ENCODE results near the gene UGT1A9. TPM values are rescaled to one million over a fixed set of nuclear protein-coding genes. Genes with fewer than 3 reads are reported as not detected.

Gene UGT1A9
- total RNA-seq, 4 donors from 2014 or later: not detected

DNA sequence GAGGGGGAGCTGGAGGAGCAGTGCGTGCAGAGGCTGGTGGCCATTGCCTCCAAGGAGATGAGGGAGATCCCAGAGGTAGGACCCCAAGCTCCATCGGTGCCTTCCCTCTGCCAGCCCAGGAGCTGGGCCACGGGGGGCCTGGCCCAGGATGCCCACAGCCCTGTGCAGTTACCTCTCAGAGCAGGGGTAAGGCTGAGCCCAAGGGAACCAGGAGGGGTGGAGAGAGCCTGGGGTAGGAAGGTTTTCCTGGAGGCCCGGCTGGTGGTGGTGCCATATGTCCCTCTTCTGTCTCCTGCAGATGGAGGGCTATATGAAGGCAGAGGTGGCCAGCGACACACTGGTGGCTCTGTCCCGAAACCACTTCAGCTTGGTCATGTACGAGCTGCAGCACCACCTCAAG, 117.9 kb downstream of the UGT1A9 start:
- H3K4me1 ChIP-seq: no peaks in the 10 kb centered on the region
- H3K4me3 ChIP-seq: no peak overlapping the region
- H3K27ac ChIP-seq: no peak overlapping the region
- TF ChIP-seq, protein P1, sequence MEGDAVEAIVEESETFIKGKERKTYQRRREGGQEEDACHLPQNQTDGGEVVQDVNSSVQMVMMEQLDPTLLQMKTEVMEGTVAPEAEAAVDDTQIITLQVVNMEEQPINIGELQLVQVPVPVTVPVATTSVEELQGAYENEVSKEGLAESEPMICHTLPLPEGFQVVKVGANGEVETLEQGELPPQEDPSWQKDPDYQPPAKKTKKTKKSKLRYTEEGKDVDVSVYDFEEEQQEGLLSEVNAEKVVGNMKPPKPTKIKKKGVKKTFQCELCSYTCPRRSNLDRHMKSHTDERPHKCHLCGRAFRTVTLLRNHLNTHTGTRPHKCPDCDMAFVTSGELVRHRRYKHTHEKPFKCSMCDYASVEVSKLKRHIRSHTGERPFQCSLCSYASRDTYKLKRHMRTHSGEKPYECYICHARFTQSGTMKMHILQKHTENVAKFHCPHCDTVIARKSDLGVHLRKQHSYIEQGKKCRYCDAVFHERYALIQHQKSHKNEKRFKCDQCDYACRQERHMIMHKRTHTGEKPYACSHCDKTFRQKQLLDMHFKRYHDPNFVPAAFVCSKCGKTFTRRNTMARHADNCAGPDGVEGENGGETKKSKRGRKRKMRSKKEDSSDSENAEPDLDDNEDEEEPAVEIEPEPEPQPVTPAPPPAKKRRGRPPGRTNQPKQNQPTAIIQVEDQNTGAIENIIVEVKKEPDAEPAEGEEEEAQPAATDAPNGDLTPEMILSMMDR (IDR thresholded peaks at IDR 0.05): no peak
- no peak for TF ChIP-seq POLR2A (IDR thresholded peaks at IDR 0.05)
- no peak for TF ChIP-seq POLR2AphosphoS5 (IDR thresholded peaks at IDR 0.05)
- no peak for TF ChIP-seq EP300 (IDR thresholded peaks at IDR 0.05)
- H3K9me3 ChIP-seq: no peaks in the 10 kb centered on the region
- WGBS: 91% methylated on average over 6 of the region's 7 CpGs
- no peak for DNase-seq (ENCODE audit: low spot score in 2 of 2)
- no peaks in the 10 kb centered on the region for H3K36me3 ChIP-seq
- H3K27me3 ChIP-seq: no peaks in the 10 kb centered on the region

- TF ChIP-seq, protein P1 (IDR thresholded peaks at IDR 0.05): no peak
- TF ChIP-seq POLR2AphosphoS5 (IDR thresholded peaks at IDR 0.05) (no peak), POLR2A (IDR thresholded peaks at IDR 0.05) (no peak), EP300 (IDR thresholded peaks at IDR 0.05) (no peak)
- WGBS: 86% methylated on average over 18 of the region's 18 CpGs
- no peak for DNase-seq (ENCODE audit: low spot score in 2 of 2)
- no peaks in the 10 kb centered on the region for H3K9me3 ChIP-seq
- no peaks in the 10 kb centered on the region for H3K27me3 ChIP-seq
- H3K27ac ChIP-seq: no peak overlapping the region
- H3K36me3 ChIP-seq: no peaks in the 10 kb centered on the region
- no peaks in the 10 kb centered on the region for H3K4me1 ChIP-seq
- no peak overlapping the region for H3K4me3 ChIP-seq
Measured at GRCh38 chr2:233791151-233791882, 119.6 kb downstream of the UGT1A9 start.

- H3K27me3 ChIP-seq: no peaks in the 10 kb centered on the region
- no peak overlapping the region for H3K4me3 ChIP-seq
- no peaks in the 10 kb centered on the region for H3K9me3 ChIP-seq
- no peaks in the 10 kb centered on the region for H3K36me3 ChIP-seq
- DNase-seq (ENCODE audit: low spot score in 2 of 2): no peak
- TF ChIP-seq EP300 (IDR thresholded peaks at IDR 0.05) (no peak), POLR2A (IDR thresholded peaks at IDR 0.05) (no peak), POLR2AphosphoS5 (IDR thresholded peaks at IDR 0.05) (no peak)
- TF ChIP-seq, protein P1 (IDR thresholded peaks at IDR 0.05): no peak
- H3K27ac ChIP-seq: no peak overlapping the region
- WGBS: 77% methylated on average over 9 of the region's 9 CpGs
- H3K4me1 ChIP-seq: no peaks in the 10 kb centered on the region
Measured at GRCh38 chr2:233791883-233792329, 120.2 kb downstream of the UGT1A9 start.

GRCh38 chr2:233792720-233793119, 121.0 kb downstream of the UGT1A9 start:
- no peak overlapping the region for H3K4me3 ChIP-seq
- no peak overlapping the region for H3K27ac ChIP-seq
- TF ChIP-seq EP300 (IDR thresholded peaks at IDR 0.05) (no peak), POLR2AphosphoS5 (IDR thresholded peaks at IDR 0.05) (no peak), POLR2A (IDR thresholded peaks at IDR 0.05) (no peak)
- TF ChIP-seq, protein P1 (IDR thresholded peaks at IDR 0.05): no peak
- 84% methylated on average over 7 of the region's 7 CpGs for WGBS
- no peaks in the 10 kb centered on the region for H3K36me3 ChIP-seq
- no peaks in the 10 kb centered on the region for H3K4me1 ChIP-seq
- DNase-seq (ENCODE audit: low spot score in 2 of 2): no peak
- H3K9me3 ChIP-seq: no peaks in the 10 kb centered on the region
- no peaks in the 10 kb centered on the region for H3K27me3 ChIP-seq

GRCh38 chr2:233793465-233794127, 121.9 kb downstream of the UGT1A9 start:
- DNase-seq (ENCODE audit: low spot score in 2 of 2): no peak
- H3K36me3 ChIP-seq: no peaks in the 10 kb centered on the region
- no peaks in the 10 kb centered on the region for H3K4me1 ChIP-seq
- no peaks in the 10 kb centered on the region for H3K9me3 ChIP-seq
- WGBS: 61% methylated on average over 3 of the region's 18 CpGs
- H3K27me3 ChIP-seq: no peaks in the 10 kb centered on the region
- no peak overlapping the region for H3K4me3 ChIP-seq
- TF ChIP-seq EP300 (IDR thresholded peaks at IDR 0.05): no peak
- TF ChIP-seq, protein P1 (IDR thresholded peaks at IDR 0.05): no peak
- TF ChIP-seq POLR2A (IDR thresholded peaks at IDR 0.05): no peak
- TF ChIP-seq POLR2AphosphoS5 (IDR thresholded peaks at IDR 0.05): no peak
- no peak overlapping the region for H3K27ac ChIP-seq
